HG03135 (cell line): ENCODE results near the gene C1orf105.
A peak's percentile ranks its signal among the peaks of the same experiment; 100 is the strongest.
"Not testable (repeated sequence)": the region's sequence is repeated elsewhere in the genome, so short reads cannot be mapped to it uniquely, and the experiment has no call there.

Experiments used
- ATAC-seq: cut with Tn5 transposase; IDR thresholded peaks from one replicate; pipeline ENCODE4 v1.9.1; 2021; ENCODE audit warnings: mild to moderate bottlenecking, moderate library complexity; ENCODE audit not compliant: unreplicated experiment

The C1orf105 gene

GRCh38 chr1:172425339-172425738, 4.9 kb downstream of the C1orf105 start:
- ATAC-seq, result no peak

- no peak for ATAC-seq
Observed at GRCh38 chr1:172427191-172427590, 6.7 kb downstream of the C1orf105 start.

GRCh38 chr1:172429331-172430127, 9.0 kb downstream of the C1orf105 start:
- no peak for ATAC-seq

GRCh38 chr1:172430128-172430454, 9.6 kb downstream of the C1orf105 start:
- no peak for ATAC-seq

- no peak for ATAC-seq
Observed at GRCh38 chr1:172431204-172431603, 10.7 kb downstream of the C1orf105 start.

DNA sequence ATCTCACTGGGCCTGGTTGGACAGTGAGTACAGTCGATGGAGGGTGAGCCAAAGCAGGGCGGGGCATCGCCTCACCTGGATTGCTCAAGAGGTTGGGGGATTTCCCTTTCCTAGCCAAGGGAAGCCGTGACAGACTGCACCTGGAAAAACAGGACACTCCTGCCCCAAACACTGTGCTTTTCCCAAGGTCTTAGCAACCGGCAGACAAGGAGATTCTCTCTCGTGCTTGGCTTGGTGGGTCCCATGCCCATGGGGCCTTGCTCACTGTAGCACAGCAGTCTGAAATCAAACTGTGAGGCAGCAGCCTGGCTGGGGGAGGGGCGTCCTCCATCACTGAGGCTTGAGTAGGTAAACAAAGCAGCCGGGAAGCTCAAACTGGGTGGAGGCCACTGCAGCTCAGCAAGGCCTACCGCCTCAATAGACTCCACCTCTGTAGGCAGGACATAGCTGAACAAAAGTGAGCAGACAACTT, 11.3 kb downstream of the C1orf105 start:
- no peak for ATAC-seq

- ATAC-seq, result not testable (repeated sequence)
Observed at GRCh38 chr1:172437183-172437582, 16.7 kb downstream of the C1orf105 start.

GRCh38 chr1:172442404-172442803, 21.9 kb downstream of the C1orf105 start:
- no peak for ATAC-seq

DNA sequence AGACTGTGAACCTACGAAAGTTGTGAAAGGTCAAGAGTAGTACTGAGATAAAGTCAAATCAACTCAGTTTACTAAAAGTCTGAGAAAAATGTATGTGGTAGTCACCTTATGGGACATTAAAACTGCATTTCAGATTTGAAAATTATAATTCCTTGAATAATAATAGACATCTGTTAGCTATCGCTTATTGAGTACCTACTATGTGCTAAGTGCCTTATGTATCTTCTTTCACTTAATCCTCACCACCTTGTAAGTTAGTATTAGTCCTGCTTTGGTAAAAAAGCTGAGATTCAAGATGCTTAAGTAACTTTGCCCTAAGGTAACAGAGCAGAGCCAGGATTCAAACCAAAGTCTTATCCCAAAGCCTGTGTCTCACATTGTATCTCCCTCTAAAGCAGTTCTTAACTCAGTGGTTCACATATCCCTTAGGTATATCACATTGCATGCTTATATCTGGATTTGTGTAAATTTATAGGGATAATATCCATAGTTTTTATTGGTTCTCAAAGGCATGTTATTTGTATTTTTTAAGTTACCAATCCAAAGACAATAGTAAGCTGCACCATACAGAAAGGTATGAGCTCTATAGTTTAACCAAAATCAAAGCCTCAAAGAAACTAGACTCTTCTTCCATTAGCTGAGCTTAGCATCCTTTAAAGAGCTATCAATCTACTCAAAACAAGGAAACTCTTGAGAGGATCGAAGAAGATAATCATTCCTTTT, 22.5 kb downstream of the C1orf105 start:
- ATAC-seq, result no peak

GRCh38 chr1:172443666-172444453, 23.4 kb downstream of the C1orf105 start, which contains the start of gene PIGC:
Gene PIGC (minus strand): TSS chr1:172444069. CDS start chr1:172442622, 1,447 bp downstream.
- ATAC-seq, result peak; percentile 99

DNA sequence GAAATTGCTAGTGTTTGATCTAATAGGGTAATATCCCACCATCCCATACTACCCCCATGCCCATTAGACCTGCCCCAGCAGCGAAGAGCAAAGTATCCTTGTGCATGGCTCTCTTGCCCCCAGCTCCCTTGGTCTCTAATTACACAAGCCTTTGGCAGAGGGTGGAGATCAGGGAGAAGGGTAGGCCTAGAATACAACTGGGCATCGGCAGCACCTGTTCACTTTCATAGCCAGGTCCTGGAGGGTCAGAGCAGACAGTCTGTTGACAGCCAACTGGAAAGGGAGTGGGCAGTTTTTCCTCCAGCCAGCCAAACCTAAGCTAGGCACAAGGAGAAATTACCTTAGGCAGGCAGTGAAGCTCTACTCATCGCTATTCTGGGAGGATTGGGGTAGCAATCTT, 26.1 kb downstream of the C1orf105 start:
- ATAC-seq, result no peak

GRCh38 chr1:172447641-172448040, 27.2 kb downstream of the C1orf105 start:
- no peak for ATAC-seq

GRCh38 chr1:172448995-172449584, 28.6 kb downstream of the C1orf105 start:
- no peak for ATAC-seq

DNA sequence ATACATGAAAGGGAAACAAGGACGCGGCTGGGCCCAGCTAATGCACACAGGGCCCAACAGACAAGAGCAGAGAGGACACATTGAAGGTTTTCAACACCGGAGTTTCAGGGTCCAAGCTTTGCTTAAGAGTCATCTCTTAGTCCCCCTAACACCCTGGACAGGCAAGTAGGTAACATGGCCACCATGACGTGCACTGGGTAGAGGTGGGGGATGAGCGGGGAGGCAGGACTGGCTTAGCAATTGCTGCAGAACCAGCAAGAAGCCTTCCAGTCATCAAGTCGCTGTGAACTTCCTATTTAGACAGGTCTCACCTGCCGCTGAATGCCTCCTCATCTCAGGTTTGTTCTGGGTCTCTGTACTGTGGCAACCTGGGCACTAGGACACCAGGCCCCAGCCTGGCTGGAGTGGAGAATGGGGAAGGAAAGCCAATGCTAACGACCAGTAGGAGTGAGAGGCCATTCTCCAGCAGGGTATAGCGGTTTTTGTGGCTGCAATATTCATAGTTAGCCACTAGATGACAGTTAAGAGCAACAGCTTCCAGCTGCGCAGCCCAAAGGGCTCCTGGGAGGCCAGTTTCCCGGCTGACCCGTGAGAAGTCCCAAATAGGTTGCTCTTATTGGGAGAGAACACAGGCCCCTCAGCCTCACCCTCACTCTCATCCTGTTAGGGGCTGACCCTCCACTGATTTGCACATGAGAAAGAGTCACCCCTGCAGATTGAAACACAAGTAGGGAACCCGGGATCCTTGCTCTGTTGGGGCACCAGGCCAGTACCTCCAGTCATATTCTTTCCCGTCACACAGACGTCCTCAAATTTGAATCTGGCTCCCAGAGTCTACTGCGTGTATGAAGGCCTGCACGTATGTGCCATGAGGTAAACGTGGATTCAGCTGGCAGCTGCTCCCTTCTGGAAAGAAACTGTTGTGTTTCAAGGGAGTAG, 29.4 kb downstream of the C1orf105 start:
- ATAC-seq, result peak; percentile 73

DNA sequence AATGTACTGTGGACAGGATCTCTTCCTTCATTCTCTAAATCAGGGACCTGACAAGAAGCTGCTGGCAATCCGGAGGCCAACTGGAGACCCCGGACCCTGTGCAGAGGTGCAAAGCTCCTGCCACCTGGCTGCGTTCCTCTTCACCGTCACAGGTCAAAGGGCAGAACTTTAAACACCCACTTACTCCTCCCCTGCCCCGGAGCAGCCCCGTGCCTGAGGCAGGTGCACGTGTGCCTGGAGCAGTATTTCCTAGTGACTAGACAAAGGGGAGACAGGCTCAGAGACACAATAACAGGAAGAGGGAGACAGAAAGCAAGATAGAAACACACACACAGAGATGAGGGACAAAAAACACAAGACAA, 30.0 kb downstream of the C1orf105 start:
- no peak for ATAC-seq

DNA sequence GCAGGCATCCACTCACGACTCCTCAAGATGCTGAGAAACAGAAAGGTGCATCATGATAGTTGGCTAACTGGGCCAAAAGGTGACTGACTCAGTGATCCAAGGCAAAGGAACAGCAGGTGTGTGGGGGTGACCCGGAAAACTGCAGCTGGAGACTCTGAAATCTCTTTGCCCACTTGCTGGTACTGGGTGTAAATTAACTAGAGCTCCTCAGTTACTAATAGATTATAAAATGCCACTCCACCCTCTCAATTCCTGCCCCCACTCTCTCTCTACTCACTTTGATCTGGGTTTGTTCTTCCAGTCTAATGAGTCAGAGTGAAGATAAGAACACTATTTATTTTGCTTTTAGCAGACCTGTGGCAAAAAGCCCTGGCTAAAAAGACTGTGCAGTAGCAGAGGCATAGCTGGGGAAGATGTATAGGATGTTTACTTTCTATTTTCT, 30.5 kb downstream of the C1orf105 start:
- no peak for ATAC-seq

DNA sequence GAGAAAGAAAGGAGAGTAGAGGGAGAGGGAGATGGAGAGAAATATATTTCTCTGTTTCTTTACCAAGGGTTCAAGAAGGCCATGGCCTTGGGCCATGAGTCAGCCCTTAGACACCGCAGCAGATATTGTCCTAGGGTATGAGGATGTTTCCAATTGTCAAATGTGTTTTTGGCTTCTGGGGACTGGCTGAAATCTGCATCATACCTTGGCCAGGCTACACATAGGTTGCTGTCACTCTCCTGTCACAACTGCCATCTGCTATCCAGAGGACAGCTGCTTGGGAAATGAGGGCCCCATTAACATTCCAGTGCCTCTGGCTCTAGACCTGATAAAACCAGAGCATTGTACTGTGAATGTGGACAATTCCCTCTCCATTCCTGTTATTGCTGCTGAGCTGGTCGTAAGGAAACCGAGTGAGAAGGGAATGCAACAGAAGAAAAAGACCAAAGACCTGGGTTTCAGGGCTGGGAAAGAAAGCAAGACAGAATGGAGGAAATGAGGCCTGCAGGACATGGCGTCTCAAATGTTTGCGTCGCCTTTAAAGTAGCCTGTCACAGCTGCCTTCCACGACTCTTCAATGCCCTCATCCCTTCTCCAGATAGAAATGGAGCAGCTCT, 32.2 kb downstream of the C1orf105 start:
- no peak for ATAC-seq

DNA sequence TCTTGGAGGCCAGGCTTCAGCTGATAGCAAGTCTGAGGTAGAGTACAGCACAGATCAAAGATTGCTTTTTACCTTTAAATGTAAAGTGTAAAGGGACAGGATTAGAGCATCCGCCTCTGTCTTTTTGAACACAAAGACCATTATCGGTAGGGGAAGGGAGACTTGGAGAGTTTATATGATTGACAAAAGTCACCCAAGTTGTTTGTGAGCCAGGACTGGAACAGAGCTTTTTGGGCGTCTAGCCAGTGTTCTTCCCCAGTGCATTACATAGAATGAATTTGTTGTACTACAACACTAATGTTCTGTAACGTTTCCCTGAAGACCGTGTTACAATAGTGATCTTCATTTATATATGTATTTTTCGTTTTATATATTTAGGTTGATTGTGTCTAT, 32.7 kb downstream of the C1orf105 start:
- no peak for ATAC-seq

DNA sequence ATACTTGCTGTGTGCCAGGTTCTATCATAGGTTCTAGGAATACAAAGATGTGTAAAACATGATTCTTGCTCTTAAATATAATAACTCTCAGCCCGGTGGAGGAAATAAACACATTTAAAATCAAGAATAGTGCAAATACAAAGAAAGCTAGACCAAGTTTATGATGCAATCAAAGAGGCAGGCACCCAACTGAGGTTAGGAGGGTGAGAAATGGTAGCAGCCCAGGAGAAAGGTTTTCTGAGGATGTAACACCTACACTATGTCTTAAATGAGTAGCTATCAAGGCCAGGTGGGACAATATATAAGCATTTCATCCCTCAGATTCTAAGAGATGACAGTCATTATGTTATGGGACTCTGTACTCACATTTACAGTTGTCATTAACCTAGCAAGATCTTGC, 33.1 kb downstream of the C1orf105 start:
- no peak for ATAC-seq

DNA sequence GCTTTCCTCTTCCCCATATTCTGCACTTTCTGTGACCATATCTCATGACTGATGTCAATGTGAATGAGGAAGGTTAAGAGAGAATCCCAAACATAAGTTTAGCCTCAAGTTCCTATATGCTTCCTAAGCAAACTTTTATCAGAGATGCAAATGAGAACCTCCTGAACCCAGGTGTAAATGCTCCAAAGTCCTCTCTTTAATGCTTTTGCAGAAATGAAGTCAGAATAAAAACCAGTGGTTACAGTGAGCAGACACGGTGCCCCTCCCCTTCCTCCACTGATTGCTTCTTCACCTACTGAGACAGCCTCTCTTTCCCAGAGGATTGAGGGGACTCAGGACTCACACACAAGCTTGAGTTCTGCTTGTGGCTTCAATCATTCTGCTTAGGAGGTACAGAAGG, 35.0 kb downstream of the C1orf105 start:
- no peak for ATAC-seq
